ENCODE data around the gene DDR1. TPM values are rescaled to one million over a fixed set of nuclear protein-coding genes. Genes with fewer than 3 reads are reported as not detected.

Gene DDR1
- total RNA-seq, 1 experiment from 2014 or later: 108 TPM

- H3K4me1 ChIP-seq (ENCODE audit: insufficient read depth, low read length): no peaks in the 10 kb centered on the region
- CTCF ChIA-PET: no interaction called here
- DNase-seq (no peak), ATAC-seq (no peak)
- no peaks in the 10 kb centered on the region for H3K27me3 ChIP-seq (ENCODE audit: low read length)
- no peak overlapping the region for H3K9ac ChIP-seq (ENCODE audit: low read length)
- no peaks in the 10 kb centered on the region for H3K36me3 ChIP-seq (ENCODE audit: low read depth, low read length)
- H3K9me3 ChIP-seq (ENCODE audit: low read length): no peaks in the 10 kb centered on the region
- H3K27ac ChIP-seq (ENCODE audit: low read length): no peak overlapping the region
- POLR2A ChIA-PET (ENCODE audit: unreplicated experiment): no interaction called here
- no peak overlapping the region for H2AFZ ChIP-seq (ENCODE audit: low read length)
- no peak overlapping the region for H3K4me3 ChIP-seq (ENCODE audit: low read length)
- no peaks in the 10 kb centered on the region for H3F3A ChIP-seq (ENCODE audit: low read length, unreplicated experiment)
- intact Hi-C loops (cut with micrococcal nuclease): no loop called here
- no peaks in the 10 kb centered on the region for H3K79me2 ChIP-seq (ENCODE audit: low read length)
- BruUV-seq (replicated peaks): no TSS peak
- H3K9me2 ChIP-seq (replicated peaks; ENCODE audit: low read length): no peaks in the 10 kb centered on the region
- no peak for TF ChIP-seq EZH2phosphoT487 (IDR thresholded peaks at IDR 0.05; ENCODE audit: borderline replicate concordance, low read length)
- no peak for TF ChIP-seq CTCF (conservative IDR thresholded peaks at IDR 0.05; ENCODE audit: low read depth, low read length)
- no peak for TF ChIP-seq EZH2 (IDR thresholded peaks at IDR 0.05; ENCODE audit: low read length, unreplicated experiment)
- no peaks in the 10 kb centered on the region for H4K20me1 ChIP-seq (ENCODE audit: low read length)
- H3K4me2 ChIP-seq (ENCODE audit: low read length): no peak overlapping the region
These were observed 43.2 kb upstream of the DDR1 start for GRCh38 chr6:30840935-30841643.

GRCh38 chr6:30841644-30842504 lies 42.4 kb upstream of the DDR1 start:
- H3K9ac ChIP-seq (ENCODE audit: low read length): no peak overlapping the region
- H3K27me3 ChIP-seq (ENCODE audit: low read length): no peaks in the 10 kb centered on the region
- no peak for DNase-seq
- ChIA-PET POLR2A (ENCODE audit: unreplicated experiment) (no interaction called here), CTCF (no interaction called here)
- no peak overlapping the region for H3K4me2 ChIP-seq (ENCODE audit: low read length)
- H3K36me3 ChIP-seq (ENCODE audit: low read depth, low read length): no peaks in the 10 kb centered on the region
- H3K9me2 ChIP-seq (replicated peaks; ENCODE audit: low read length): no peaks in the 10 kb centered on the region
- intact Hi-C loops (cut with micrococcal nuclease): no loop called here
- TF ChIP-seq CTCF (conservative IDR thresholded peaks at IDR 0.05; ENCODE audit: low read depth, low read length) (no peak), EZH2phosphoT487 (IDR thresholded peaks at IDR 0.05; ENCODE audit: borderline replicate concordance, low read length) (no peak), EZH2 (IDR thresholded peaks at IDR 0.05; ENCODE audit: low read length, unreplicated experiment) (no peak)
- H3F3A ChIP-seq (ENCODE audit: low read length, unreplicated experiment): no peaks in the 10 kb centered on the region
- no peaks in the 10 kb centered on the region for H4K20me1 ChIP-seq (ENCODE audit: low read length)
- no peaks in the 10 kb centered on the region for H3K79me2 ChIP-seq (ENCODE audit: low read length)
- BruUV-seq (replicated peaks): no TSS peak
- no peak for ATAC-seq
- no peak overlapping the region for H3K27ac ChIP-seq (ENCODE audit: low read length)
- no peaks in the 10 kb centered on the region for H3K4me1 ChIP-seq (ENCODE audit: insufficient read depth, low read length)
- H2AFZ ChIP-seq (ENCODE audit: low read length): no peak overlapping the region
- H3K4me3 ChIP-seq (ENCODE audit: low read length): no peak overlapping the region
- no peaks in the 10 kb centered on the region for H3K9me3 ChIP-seq (ENCODE audit: low read length)

Measured in PC-3 (cell line).